Embryonic facial prominence (tissue), 1 donor: ENCODE data around the gene MXD4.
"Not testable (repeated sequence)": the region's sequence is repeated elsewhere in the genome, so short reads cannot be mapped to it uniquely, and the experiment has no call there.

Source experiments
- DNase-seq: peaks from one replicate; pipeline ENCODE4 v3.0.0-alpha.2; 2016; ENCODE audit errors: extremely low spot score

MXD4 gene

DNA sequence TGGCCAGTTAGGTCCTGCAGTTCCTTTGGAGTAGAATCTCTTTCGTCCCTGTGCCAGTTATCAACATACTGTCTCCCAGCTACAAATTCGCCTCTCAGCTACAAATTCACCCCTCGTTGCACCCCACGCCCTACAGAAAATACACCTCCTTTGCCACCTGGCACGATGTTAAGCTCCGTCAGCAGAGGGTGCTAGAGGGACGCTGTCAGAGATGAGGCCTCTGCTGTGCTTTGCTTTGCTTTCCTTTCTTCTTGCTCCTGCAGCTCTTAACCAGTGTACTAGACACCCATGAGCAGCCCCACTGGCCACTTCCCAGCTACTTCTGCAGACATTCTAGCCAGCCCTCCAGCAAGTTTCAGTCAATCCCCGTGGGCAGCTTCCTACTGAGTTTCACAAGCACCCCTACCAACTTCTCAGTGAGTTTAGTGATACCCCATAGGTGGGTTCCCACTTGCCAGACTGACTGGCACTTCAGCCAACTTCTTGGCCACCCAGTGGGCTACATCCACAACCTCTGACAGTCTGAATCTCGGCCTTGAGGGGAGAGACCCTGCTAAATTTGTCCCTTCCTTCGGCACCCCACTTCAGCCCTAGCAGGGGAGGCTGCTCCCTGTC, 41.8 kb downstream of the MXD4 start:
- DNase-seq: peak; percentile 14

DNA sequence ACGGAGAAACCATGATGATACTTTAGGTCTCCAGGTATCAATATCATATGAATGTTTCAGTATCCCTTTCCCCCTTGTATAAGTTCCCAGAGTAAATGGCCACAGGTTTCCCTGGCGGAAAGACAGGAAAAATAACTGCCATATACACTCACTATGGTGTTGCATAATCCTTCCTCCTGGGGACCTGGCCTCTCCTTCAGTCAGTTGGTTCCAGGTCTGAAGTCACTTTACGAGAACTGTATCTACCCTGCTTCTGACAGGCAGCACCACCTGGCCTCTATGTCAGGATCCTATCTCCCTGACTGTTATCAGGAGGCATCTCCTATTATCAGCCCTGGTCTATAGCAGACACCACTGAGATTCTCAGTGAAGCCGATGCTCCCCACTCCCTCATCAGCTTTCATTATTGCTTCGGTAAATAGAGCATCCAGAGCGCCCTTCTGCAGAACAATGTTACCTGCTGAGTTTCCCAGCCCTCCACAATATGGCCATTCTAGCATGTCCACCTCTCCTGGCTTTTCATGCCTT, 42.6 kb downstream of the MXD4 start:
- DNase-seq: no peak

DNA sequence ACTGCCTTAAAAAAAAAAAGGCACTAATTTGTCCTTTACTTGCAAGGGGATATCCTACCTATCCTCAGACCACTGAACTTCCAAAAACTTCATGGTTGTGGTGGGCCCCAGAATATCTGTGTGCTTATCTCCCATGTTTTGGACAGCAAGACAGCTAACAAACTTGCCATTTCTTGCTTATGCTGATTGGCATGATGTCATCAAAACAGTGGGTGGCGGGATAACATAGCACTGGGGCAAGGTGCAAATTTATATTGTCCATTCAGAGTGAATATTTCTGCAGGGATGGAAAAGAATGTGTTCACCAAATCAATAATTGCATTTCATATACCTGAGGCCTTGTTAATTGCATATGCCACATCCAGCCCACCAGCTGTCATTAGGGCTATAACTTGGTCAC, 43.5 kb downstream of the MXD4 start:
- no peak for DNase-seq

DNA sequence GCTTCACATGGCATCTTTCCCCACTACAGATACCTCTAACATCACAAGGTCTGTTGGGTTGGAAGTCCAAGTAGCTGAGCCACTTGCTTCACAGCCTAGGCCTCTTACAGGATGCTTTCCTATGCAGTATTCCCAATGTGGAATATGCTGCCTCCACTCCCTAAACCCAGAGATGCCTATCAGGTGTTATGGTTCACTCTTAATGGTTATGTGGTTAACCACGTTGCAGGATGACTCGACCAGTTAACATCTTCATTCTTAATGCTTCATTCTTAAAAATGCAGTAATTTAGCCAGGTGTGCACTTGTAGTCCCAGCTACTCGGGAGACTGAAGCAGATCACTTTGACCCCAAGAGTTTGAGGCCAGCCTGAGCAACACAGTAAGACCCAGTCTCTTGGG, 44.2 kb downstream of the MXD4 start:
- no peak for DNase-seq

DNA sequence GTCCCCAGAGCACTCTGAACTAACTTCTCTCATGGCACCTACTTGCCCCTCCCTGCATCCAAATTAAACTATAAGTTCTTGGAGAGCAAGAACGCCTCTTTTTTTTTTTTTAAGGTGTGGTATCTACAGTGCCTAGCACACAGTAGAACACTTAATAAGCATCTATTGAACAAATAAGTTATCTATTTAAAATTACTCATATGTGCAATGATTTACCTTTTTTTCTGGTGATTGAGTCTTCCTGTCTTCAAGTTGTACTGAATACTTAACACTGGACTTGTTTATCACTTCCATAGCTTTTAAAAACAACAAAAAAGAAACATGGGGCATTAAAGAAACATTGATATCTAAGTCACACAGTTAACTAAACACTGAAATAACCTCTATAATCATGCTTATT, 49.1 kb downstream of the MXD4 start:
- no peak for DNase-seq

DNA sequence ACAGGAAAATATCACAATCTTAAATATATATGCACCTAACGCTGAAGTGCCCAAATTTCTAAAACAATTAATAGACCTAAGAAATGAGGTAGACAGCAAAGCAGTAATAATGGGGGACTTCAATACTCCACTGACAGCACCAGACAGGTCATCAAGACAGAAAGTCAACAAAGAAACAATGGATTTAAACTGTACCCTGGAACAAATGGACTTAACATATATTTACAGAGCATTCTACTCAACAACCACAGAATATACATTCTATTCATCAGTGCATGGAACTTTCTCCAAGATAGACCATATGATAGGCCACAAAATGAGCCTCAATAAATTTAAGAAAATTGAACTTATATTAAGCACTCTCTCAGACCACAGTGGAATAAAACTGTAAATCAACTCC, 59.1 kb downstream of the MXD4 start:
- not testable (repeated sequence) for DNase-seq
